ENCODE measurements around the gene EIF4G2.

The EIF4G2 gene

DNA sequence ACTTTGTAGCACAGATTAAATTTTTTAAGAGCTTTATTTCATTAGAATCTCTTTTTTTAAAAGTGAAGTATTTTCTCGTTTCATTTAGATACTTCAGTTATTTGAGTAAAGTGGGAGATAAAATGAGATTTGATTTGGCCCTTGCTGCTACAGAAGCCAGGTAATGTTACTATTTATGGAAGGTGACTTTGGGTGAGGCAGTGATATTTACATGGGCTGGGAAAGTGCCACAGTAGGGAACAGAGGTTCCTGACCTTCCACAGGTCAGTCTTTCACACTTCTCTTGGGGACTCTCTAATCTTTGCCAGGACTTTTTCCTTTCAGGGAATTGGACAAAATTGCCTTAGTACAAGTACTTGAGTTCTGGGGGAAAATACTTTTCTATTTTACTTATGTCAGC, 37.3 kb downstream of the EIF4G2 start:
- H3K27me3 ChIP-seq (ENCODE audit: control insufficient read depth, low read length), result no peaks in the 10 kb centered on the region
- no peak overlapping the region for H3K4me3 ChIP-seq (ENCODE audit: low read length)
- TF ChIP-seq, protein P1, sequence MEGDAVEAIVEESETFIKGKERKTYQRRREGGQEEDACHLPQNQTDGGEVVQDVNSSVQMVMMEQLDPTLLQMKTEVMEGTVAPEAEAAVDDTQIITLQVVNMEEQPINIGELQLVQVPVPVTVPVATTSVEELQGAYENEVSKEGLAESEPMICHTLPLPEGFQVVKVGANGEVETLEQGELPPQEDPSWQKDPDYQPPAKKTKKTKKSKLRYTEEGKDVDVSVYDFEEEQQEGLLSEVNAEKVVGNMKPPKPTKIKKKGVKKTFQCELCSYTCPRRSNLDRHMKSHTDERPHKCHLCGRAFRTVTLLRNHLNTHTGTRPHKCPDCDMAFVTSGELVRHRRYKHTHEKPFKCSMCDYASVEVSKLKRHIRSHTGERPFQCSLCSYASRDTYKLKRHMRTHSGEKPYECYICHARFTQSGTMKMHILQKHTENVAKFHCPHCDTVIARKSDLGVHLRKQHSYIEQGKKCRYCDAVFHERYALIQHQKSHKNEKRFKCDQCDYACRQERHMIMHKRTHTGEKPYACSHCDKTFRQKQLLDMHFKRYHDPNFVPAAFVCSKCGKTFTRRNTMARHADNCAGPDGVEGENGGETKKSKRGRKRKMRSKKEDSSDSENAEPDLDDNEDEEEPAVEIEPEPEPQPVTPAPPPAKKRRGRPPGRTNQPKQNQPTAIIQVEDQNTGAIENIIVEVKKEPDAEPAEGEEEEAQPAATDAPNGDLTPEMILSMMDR (IDR thresholded peaks at IDR 0.05; ENCODE audit: low read depth, low read length, poor library complexity, severe bottlenecking), result no peak
- TF ChIP-seq EZH2phosphoT487 (IDR thresholded peaks at IDR 0.05; ENCODE audit: borderline replicate concordance, low read length), result no peak
- no peaks in the 10 kb centered on the region for H4K20me1 ChIP-seq (ENCODE audit: control insufficient read depth, insufficient read depth, low read depth, low read length)
- H3K9me2 ChIP-seq (replicated peaks; ENCODE audit: control insufficient read depth, low read length), result no peaks in the 10 kb centered on the region
- no peaks in the 10 kb centered on the region for H3K9me3 ChIP-seq (ENCODE audit: control insufficient read depth, insufficient read depth, low read length)
- H3K27ac ChIP-seq (ENCODE audit: low read depth, low read length), result no peak overlapping the region
- peaks cover 68% of the 10 kb centered on the region for H3K36me3 ChIP-seq (ENCODE audit: control insufficient read depth, low read length)
- H3F3A ChIP-seq (ENCODE audit: control insufficient read depth, insufficient read depth), result no peaks in the 10 kb centered on the region
- H3K79me2 ChIP-seq (ENCODE audit: control insufficient read depth, low read length), result no peaks in the 10 kb centered on the region
- H3K4me1 ChIP-seq (ENCODE audit: control insufficient read depth, low read length), result no peaks in the 10 kb centered on the region
- H3K4me2 ChIP-seq (ENCODE audit: low read length), result no peak overlapping the region

DNA sequence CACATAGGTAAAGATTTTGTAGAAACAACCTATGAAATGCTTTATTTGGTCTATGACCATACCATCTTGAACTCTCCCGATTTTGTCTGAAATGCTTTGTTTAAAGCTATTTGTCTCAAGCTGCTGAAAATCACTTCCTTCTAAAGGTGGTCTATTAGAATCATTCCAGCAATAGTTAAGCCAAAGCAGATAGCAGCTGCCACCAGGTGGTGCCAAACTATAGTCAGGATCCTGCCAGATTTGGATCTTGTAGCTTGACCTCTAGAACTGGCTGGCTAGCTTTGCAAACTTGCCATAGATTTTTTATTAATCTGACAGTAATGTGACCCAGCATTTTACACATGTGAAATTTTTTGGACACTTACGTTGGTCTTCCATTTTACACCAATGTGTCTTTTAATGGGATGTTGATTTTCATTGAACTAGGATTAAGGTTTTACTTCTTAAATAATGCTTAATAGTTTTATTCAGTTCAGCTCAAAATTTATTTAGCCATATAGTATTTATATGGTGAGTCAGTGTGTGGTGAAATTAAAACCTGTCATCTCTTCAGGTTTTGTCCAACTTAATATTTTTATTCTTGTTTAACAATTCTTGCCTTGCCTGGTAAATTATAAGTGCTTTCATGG, 38.0 kb downstream of the EIF4G2 start:
- no peak overlapping the region for H3K27ac ChIP-seq (ENCODE audit: low read depth, low read length)
- no peak for TF ChIP-seq EZH2phosphoT487 (IDR thresholded peaks at IDR 0.05; ENCODE audit: borderline replicate concordance, low read length)
- TF ChIP-seq, protein P1 (IDR thresholded peaks at IDR 0.05; ENCODE audit: low read depth, low read length, poor library complexity, severe bottlenecking), result peak; percentile 65
- H3F3A ChIP-seq (ENCODE audit: control insufficient read depth, insufficient read depth), result no peaks in the 10 kb centered on the region
- no peaks in the 10 kb centered on the region for H3K9me2 ChIP-seq (replicated peaks; ENCODE audit: control insufficient read depth, low read length)
- no peak overlapping the region for H3K4me2 ChIP-seq (ENCODE audit: low read length)
- H3K4me1 ChIP-seq (ENCODE audit: control insufficient read depth, low read length), result no peaks in the 10 kb centered on the region
- no peak overlapping the region for H3K4me3 ChIP-seq (ENCODE audit: low read length)
- H3K9me3 ChIP-seq (ENCODE audit: control insufficient read depth, insufficient read depth, low read length), result no peaks in the 10 kb centered on the region
- no peaks in the 10 kb centered on the region for H3K79me2 ChIP-seq (ENCODE audit: control insufficient read depth, low read length)
- H3K36me3 ChIP-seq (ENCODE audit: control insufficient read depth, low read length), result peaks cover 64% of the 10 kb centered on the region
- no peaks in the 10 kb centered on the region for H4K20me1 ChIP-seq (ENCODE audit: control insufficient read depth, insufficient read depth, low read depth, low read length)
- no peaks in the 10 kb centered on the region for H3K27me3 ChIP-seq (ENCODE audit: control insufficient read depth, low read length)

DNA sequence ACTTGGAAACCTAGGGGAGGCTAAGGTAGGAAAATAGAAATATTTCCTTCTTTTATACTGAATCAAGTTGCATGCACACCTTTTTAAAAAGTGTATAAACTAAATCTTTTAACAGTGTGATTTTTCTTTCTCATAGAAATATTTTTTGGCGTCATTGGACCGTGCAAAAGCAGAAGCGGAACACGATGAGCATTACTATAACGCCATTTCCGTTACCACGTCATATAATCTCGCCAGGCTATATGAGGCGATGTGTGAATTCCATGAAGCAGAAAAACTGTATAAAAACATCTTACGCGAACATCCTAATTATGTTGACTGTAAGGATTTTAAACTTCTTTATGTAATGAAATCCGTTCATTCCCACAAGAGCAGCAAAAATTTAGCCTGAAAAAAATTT, 44.3 kb downstream of the EIF4G2 start:
- Histone ChIP-seq H3K4me2 (ENCODE audit: low read length) (no peak overlapping the region), H4K20me1 (ENCODE audit: control insufficient read depth, insufficient read depth, low read depth, low read length) (no peaks in the 10 kb centered on the region), H3K36me3 (ENCODE audit: control insufficient read depth, low read length) (peaks cover 55% of the 10 kb centered on the region), H3K4me1 (ENCODE audit: control insufficient read depth, low read length) (peaks cover 7% of the 10 kb centered on the region), H3K79me2 (ENCODE audit: control insufficient read depth, low read length) (no peaks in the 10 kb centered on the region), H3K27ac (ENCODE audit: low read depth, low read length) (no peak overlapping the region), H3K4me3 (ENCODE audit: low read length) (no peak overlapping the region), H3F3A (ENCODE audit: control insufficient read depth, insufficient read depth) (no peaks in the 10 kb centered on the region), H3K27me3 (ENCODE audit: control insufficient read depth, low read length) (no peaks in the 10 kb centered on the region), H3K9me3 (ENCODE audit: control insufficient read depth, insufficient read depth, low read length) (no peaks in the 10 kb centered on the region), H3K9me2 (replicated peaks; ENCODE audit: control insufficient read depth, low read length) (no peaks in the 10 kb centered on the region)
- TF ChIP-seq, protein P1 (IDR thresholded peaks at IDR 0.05; ENCODE audit: low read depth, low read length, poor library complexity, severe bottlenecking), result no peak
- TF ChIP-seq EZH2phosphoT487 (IDR thresholded peaks at IDR 0.05; ENCODE audit: borderline replicate concordance, low read length), result no peak
